Keratinocyte (primary cell): ENCODE measurements around the gene ABHD15. TPM values are rescaled to one million over a fixed set of nuclear protein-coding genes. Genes with fewer than 3 reads are reported as not detected.

ENCODE experiments used
- DNase-seq: peaks from one replicate; pipeline ENCODE4 v3.0.0-alpha.2; 2011; ENCODE audit warnings: low read depth, missing footprints, low spot score
- FAIRE-seq: peaks from 2 replicates; lab custom pipeline; 2011; peaks lifted over from hg19 to GRCh38; lab: Jason Lieb, UNC
- H2AFZ ChIP-seq: 2 replicates; pipeline ENCODE4 v1.6.0; 2012; ENCODE audit warnings: low read length, control low read depth, inconsistent platforms; ENCODE audit not compliant: control insufficient read depth
- H3K27ac ChIP-seq: 2 replicates; pipeline ENCODE4 v1.5.1; 2011; ENCODE audit warnings: low read length; ENCODE audit not compliant: control insufficient read depth, insufficient read depth
- H3K27me3 ChIP-seq: 3 replicates; pipeline ENCODE4 v1.6.0; 2011; ENCODE audit warnings: low read length; ENCODE audit not compliant: control insufficient read depth, insufficient read depth; ENCODE audit errors: extremely low read depth
- H3K36me3 ChIP-seq, 2 experiments: 2 replicates in 1 of 2; 3 replicates in 1 of 2; pipeline ENCODE4 v1.5.1; 2011; ENCODE audit warnings: low read length in 2 of 2, mild to moderate bottlenecking in 1 of 2; ENCODE audit not compliant: control insufficient read depth in 2 of 2, insufficient read depth in 2 of 2; ENCODE audit errors: extremely low read depth in 1 of 2
- H3K4me1 ChIP-seq: 3 replicates; pipeline ENCODE4 v1.5.1; 2011; ENCODE audit warnings: low read length; ENCODE audit not compliant: control insufficient read depth, insufficient read depth; ENCODE audit errors: extremely low read depth
- H3K4me2 ChIP-seq: 3 replicates; pipeline ENCODE4 v1.6.0; 2011; ENCODE audit warnings: low read depth, low read length; ENCODE audit not compliant: control insufficient read depth, insufficient read depth; ENCODE audit errors: extremely low read depth
- H3K4me3 ChIP-seq, 3 experiments: fragments of 200-600 bp in 1 of 3; sonication (generic) in 1 of 3; 2 replicates in 2 of 3; 3 replicates in 1 of 3; pipeline ENCODE4 v1.5.1; 2011 to 2016; ENCODE audit warnings: low read length in 3 of 3, mild to moderate bottlenecking in 3 of 3, control low read depth in 2 of 3, inconsistent platforms in 1 of 3, low read depth in 1 of 3, mixed read lengths in 1 of 3, mixed run types in 1 of 3, moderate library complexity in 1 of 3; ENCODE audit not compliant: control insufficient read depth in 2 of 3, insufficient read depth in 2 of 3; ENCODE audit errors: extremely low read depth in 1 of 3
- H3K79me2 ChIP-seq: 2 replicates; pipeline ENCODE4 v1.6.0; 2012; ENCODE audit warnings: low read length; ENCODE audit not compliant: control insufficient read depth, insufficient read depth
- H3K9ac ChIP-seq: 3 replicates; pipeline ENCODE4 v1.6.0; 2011; ENCODE audit warnings: low read length; ENCODE audit not compliant: control insufficient read depth, insufficient read depth; ENCODE audit errors: extremely low read depth
- H3K9me1 ChIP-seq: 3 replicates; pipeline ENCODE4 v1.6.0; 2011; ENCODE audit warnings: low read length; ENCODE audit not compliant: control insufficient read depth, insufficient read depth; ENCODE audit errors: extremely low read depth
- H3K9me3 ChIP-seq: 2 replicates; pipeline ENCODE4 v1.5.1; 2012; ENCODE audit warnings: low read depth, low read length; ENCODE audit not compliant: control insufficient read depth
- H4K20me1 ChIP-seq: 3 replicates; pipeline ENCODE4 v1.6.0; 2011; ENCODE audit warnings: low read length; ENCODE audit not compliant: control insufficient read depth, insufficient read depth; ENCODE audit errors: extremely low read depth
- EZH2 ChIP-seq: IDR thresholded peaks from one replicate; pipeline ENCODE4 v1.6.1; 2012; ENCODE audit warnings: inconsistent platforms, mild to moderate bottlenecking, low read length, moderate library complexity
- dilution Hi-C: fragments of 300-500 bp; cut with MboI; formaldehyde crosslinking; loops from one replicate; pipeline ENCODE4 v1.7.0; 2020; ENCODE audit warnings: low sequenced_read_pairs; ENCODE audit not compliant: extremely low pct_ligation_motif_present
- polyA plus RNA-seq, 5 experiments: library from polyadenylated mRNA; depleted of rRNA in 3 of 5; stranded (reverse) in 3 of 5; stranded (forward) in 1 of 5; unstranded in 1 of 5; fragments of >200 nt; gene quantifications; 1 replicate in 1 of 5; 2 replicates in 3 of 5; 3 replicates in 1 of 5; pipeline versions ENCODE4 v1.2.1 to v1.2.3, GENCODE V29; 2011 to 2012; ENCODE audit warnings: missing spikeins in 2 of 5, low read depth in 1 of 5, low replicate concordance in 1 of 5
- TF ChIP-seq, protein P1 (sequence below), 3 experiments: IDR thresholded peaks in 1 of 3; conservative IDR thresholded peaks in 1 of 3; optimal IDR thresholded peaks in 1 of 3; 2 replicates in 2 of 3; 3 replicates in 1 of 3; pipeline versions ENCODE3 to v1.5.1; 2011; ENCODE audit warnings: low read length in 3 of 3, mild to moderate bottlenecking in 3 of 3, moderate library complexity in 2 of 3, control low read depth in 1 of 3, inconsistent platforms in 1 of 3; ENCODE audit not compliant: insufficient read depth in 2 of 3; ENCODE audit errors: extremely low read depth in 1 of 3

The ABHD15 gene
- polyA plus RNA-seq, 1 donor (not counting 4 experiments of a cell fraction or from before 2014, with no cell fraction given) = 6.2 TPM

DNA sequence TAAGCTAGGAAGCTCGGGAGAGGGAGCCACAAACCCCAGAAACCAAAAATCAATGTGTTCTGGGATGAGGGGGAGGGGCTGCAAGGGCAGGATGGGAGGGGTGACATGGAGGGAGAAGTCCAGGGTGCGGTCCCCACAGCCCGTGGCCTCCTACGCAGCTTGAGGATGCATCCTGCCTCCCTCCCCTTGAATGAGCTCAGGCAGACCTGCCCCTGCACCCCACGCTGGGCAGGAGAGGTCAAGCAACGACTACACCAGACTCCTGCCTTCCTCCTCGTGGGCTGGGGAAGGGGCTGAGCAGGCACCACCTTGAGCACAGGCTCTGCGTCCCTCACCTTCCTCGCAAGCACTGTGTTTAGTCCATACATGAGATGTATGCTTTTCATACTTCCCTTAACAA lies 30.0 kb upstream of the ABHD15 start:
- no peak for DNase-seq
- H3K4me1 ChIP-seq = peaks cover 24% of the 10 kb centered on the region

DNA sequence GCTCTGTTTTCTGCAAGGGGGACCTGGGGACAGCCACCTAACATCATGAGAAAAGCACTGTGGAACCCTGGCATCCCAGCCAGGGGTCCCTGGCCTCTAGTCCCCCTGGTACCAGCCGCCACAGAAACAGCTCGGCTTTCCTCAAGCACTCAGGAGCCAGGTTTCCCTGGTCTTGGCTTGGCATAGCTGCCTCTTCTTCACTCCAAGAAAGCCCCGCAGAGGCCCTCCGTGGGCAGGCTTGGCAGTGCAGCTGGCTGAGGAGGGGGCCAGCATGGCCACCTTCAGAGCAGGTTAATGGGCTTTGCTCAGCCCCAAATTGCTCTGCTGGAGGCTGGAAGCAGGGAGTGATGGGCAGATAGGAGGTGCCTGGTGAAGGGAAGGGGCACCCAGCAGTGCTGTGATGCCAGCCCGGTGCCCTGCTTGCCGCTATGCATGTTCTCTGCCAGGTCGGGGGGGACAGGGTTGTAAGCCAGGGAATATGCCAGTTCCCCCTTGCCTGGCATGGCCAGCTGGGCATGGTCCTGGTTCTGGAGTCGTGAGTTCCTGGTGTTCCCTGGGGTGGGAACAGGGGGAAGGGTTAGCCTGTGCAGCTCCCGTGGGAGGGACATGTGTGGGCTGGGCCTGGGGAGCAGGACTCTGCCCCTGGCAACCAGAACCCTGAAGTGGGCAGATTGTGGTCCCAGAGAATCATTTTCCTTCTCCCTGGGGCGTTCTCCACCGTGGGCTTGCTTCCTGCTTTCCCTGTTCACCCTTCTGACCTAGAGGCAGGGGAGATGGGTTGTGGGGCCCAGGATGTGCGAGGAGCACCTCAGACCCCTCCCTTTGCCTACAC lies 29.3 kb upstream of the ABHD15 start:
- Histone ChIP-seq H3K4me2 (no peak overlapping the region), H4K20me1 (no peaks in the 10 kb centered on the region), H2AFZ (no peak overlapping the region), H3K27ac (no peak overlapping the region), H3K36me3 (no peaks in the 10 kb centered on the region), H3K9me3 (no peaks in the 10 kb centered on the region), H3K4me3 (no peak overlapping the region), H3K9me1 (no peaks in the 10 kb centered on the region), H3K9ac (no peak overlapping the region), H3K79me2 (peaks cover 21% of the 10 kb centered on the region), H3K4me1 (peaks cover 30% of the 10 kb centered on the region), H3K27me3 (no peaks in the 10 kb centered on the region)
- no peak for FAIRE-seq
- DNase-seq = no peak
- dilution Hi-C loops = no loop called here
- no peak for TF ChIP-seq EZH2
- TF ChIP-seq, protein P1, sequence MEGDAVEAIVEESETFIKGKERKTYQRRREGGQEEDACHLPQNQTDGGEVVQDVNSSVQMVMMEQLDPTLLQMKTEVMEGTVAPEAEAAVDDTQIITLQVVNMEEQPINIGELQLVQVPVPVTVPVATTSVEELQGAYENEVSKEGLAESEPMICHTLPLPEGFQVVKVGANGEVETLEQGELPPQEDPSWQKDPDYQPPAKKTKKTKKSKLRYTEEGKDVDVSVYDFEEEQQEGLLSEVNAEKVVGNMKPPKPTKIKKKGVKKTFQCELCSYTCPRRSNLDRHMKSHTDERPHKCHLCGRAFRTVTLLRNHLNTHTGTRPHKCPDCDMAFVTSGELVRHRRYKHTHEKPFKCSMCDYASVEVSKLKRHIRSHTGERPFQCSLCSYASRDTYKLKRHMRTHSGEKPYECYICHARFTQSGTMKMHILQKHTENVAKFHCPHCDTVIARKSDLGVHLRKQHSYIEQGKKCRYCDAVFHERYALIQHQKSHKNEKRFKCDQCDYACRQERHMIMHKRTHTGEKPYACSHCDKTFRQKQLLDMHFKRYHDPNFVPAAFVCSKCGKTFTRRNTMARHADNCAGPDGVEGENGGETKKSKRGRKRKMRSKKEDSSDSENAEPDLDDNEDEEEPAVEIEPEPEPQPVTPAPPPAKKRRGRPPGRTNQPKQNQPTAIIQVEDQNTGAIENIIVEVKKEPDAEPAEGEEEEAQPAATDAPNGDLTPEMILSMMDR (optimal IDR thresholded peaks at IDR 0.05 in 1 of 3, IDR thresholded peaks at IDR 0.05 in 1 of 3, conservative IDR thresholded peaks at IDR 0.05 in 1 of 3; ENCODE audit: extremely low read depth in 1 of 3, insufficient read depth in 2 of 3, low read length in 3 of 3) = no peak

More for the DNA sequence above, 30.0 kb upstream of the ABHD15 start:
- Histone ChIP-seq H3K36me3 (no peaks in the 10 kb centered on the region), H3K4me2 (no peak overlapping the region), H3K27ac (no peak overlapping the region), H3K4me3 (no peak overlapping the region), H3K9ac (no peak overlapping the region), H3K79me2 (peaks cover 21% of the 10 kb centered on the region), H3K9me1 (no peaks in the 10 kb centered on the region), H2AFZ (no peak overlapping the region), H3K27me3 (no peaks in the 10 kb centered on the region), H3K9me3 (no peaks in the 10 kb centered on the region), H4K20me1 (no peaks in the 10 kb centered on the region)
- TF ChIP-seq, protein P1 (optimal IDR thresholded peaks at IDR 0.05 in 1 of 3, IDR thresholded peaks at IDR 0.05 in 1 of 3, conservative IDR thresholded peaks at IDR 0.05 in 1 of 3; ENCODE audit: extremely low read depth in 1 of 3, insufficient read depth in 2 of 3, low read length in 3 of 3) = no peak
- no peak for TF ChIP-seq EZH2
- FAIRE-seq = no peak
- dilution Hi-C loops = no loop called here
